Esophagus (tissue), 2 donors: Measurements from ENCODE around the gene UNC45B. TPM values are rescaled to one million over a fixed set of nuclear protein-coding genes. Genes with fewer than 3 reads are reported as not detected.
"Not testable (repeated sequence)": the region's sequence is repeated elsewhere in the genome, so short reads cannot be mapped to it uniquely, and the experiment has no call there.

Experiments
- H3K27ac ChIP-seq, 2 donors: one replicate each; pipeline ENCODE4 v1.5.1; 2013; ENCODE audit warnings: low read depth in 2 of 2, mild to moderate bottlenecking in 2 of 2, inconsistent platforms in 1 of 2, low read length in 1 of 2, moderate library complexity in 1 of 2
- H3K27me3 ChIP-seq, 2 donors: one replicate each; pipeline ENCODE4 v1.6.1; 2013; ENCODE audit warnings: low read length in 2 of 2, control low read depth in 1 of 2, mild to moderate bottlenecking in 1 of 2; ENCODE audit not compliant: insufficient read depth in 2 of 2, control insufficient read depth in 1 of 2
- H3K36me3 ChIP-seq, 2 donors: one replicate each; pipeline ENCODE4 v1.6.1; 2013; ENCODE audit warnings: low read length in 1 of 2; ENCODE audit not compliant: control insufficient read depth in 2 of 2, insufficient read depth in 2 of 2
- H3K4me1 ChIP-seq, 2 donors: one replicate each; pipeline ENCODE4 v1.6.1; 2013; ENCODE audit warnings: low read length in 1 of 2; ENCODE audit not compliant: control insufficient read depth in 2 of 2, insufficient read depth in 2 of 2
- H3K4me3 ChIP-seq, 2 donors: one replicate each; pipeline ENCODE4 v1.5.1; 2013; ENCODE audit warnings: low read length in 2 of 2, mild to moderate bottlenecking in 2 of 2, low read depth in 1 of 2, moderate library complexity in 1 of 2
- H3K9me3 ChIP-seq, 2 donors: one replicate each; pipeline ENCODE4 v1.6.1; 2013; ENCODE audit warnings: mild to moderate bottlenecking in 2 of 2, low read depth in 1 of 2, low read length in 1 of 2, moderate library complexity in 1 of 2; ENCODE audit not compliant: control insufficient read depth in 2 of 2, insufficient read depth in 1 of 2
- WGBS, 2 donors: extraction: QIAGEN DNeasy Blood & Tissue Kit; methylation state at CpG; one replicate each; pipeline ENCODE4 v1.1.7; 2013; 5-methylcytosine and 5-hydroxymethylcytosine counted together
- polyA plus RNA-seq, 2 donors: library from polyadenylated mRNA; stranded (reverse); fragments of 200-250 nt; gene quantifications; one replicate each; pipeline ENCODE4 v1.2.3, GENCODE V29; 2013
- donor health status: healthy with polysubstance abuse.
- donor health status: Bipolar disorder and iron deficiency.

Gene UNC45B
- polyA plus RNA-seq, 2 donors: 0.01 to 0.02 TPM

- no peaks in the 10 kb centered on the region for H3K27me3 ChIP-seq
- no peak overlapping the region for H3K4me3 ChIP-seq
- H3K4me1 ChIP-seq: peaks cover 0 to 4% of the 10 kb centered on the region in 2 donors
- no peaks in the 10 kb centered on the region for H3K9me3 ChIP-seq
- no peaks in the 10 kb centered on the region for H3K36me3 ChIP-seq
- H3K27ac ChIP-seq: peak overlapping the region in 1 of 2 donors; percentile 10
- 78 to 85% methylated on average over 7 to 8 of the region's 8 CpGs for WGBS, 2 donors
Observed at GRCh38 chr17:35176897-35177296, 29.3 kb downstream of the UNC45B start.

GRCh38 chr17:35179379-35179778, 31.8 kb downstream of the UNC45B start:
- H3K4me3 ChIP-seq, H3K9me3 ChIP-seq, H3K4me1 ChIP-seq, H3K27ac ChIP-seq, H3K27me3 ChIP-seq, H3K36me3 ChIP-seq: not testable (repeated sequence)
- WGBS, 2 donors: 90 to 91% methylated on average over 5 of the region's 5 CpGs

- no peaks in the 10 kb centered on the region for H3K4me1 ChIP-seq
Observed at GRCh38 chr17:35183332-35183731, 35.7 kb downstream of the UNC45B start.

GRCh38 chr17:35184274-35184673, 36.7 kb downstream of the UNC45B start:
- WGBS, 2 donors: 37 to 52% methylated on average over 3 of the region's 3 CpGs
- H3K4me1 ChIP-seq: no peaks in the 10 kb centered on the region
- H3K36me3 ChIP-seq: no peaks in the 10 kb centered on the region
- no peak overlapping the region for H3K4me3 ChIP-seq
- no peaks in the 10 kb centered on the region for H3K27me3 ChIP-seq
- H3K27ac ChIP-seq: no peak overlapping the region
- H3K9me3 ChIP-seq: no peaks in the 10 kb centered on the region

More at GRCh38 chr17:35183332-35183731, 35.7 kb downstream of the UNC45B start:
- H3K27me3 ChIP-seq: no peaks in the 10 kb centered on the region
- H3K4me3 ChIP-seq: no peak overlapping the region
- H3K36me3 ChIP-seq: no peaks in the 10 kb centered on the region
- 63 to 66% methylated on average over 6 of the region's 6 CpGs for WGBS, 2 donors
- no peak overlapping the region for H3K27ac ChIP-seq
- no peaks in the 10 kb centered on the region for H3K9me3 ChIP-seq

- H3K27me3 ChIP-seq: no peaks in the 10 kb centered on the region
- no peak overlapping the region for H3K4me3 ChIP-seq
- no peak overlapping the region for H3K27ac ChIP-seq
- no peaks in the 10 kb centered on the region for H3K36me3 ChIP-seq
- H3K9me3 ChIP-seq: no peaks in the 10 kb centered on the region
- H3K4me1 ChIP-seq: no peaks in the 10 kb centered on the region
- WGBS, 2 donors: 40 to 60% methylated on average over 1 of the region's 1 CpG
Observed at GRCh38 chr17:35185849-35186248, 38.2 kb downstream of the UNC45B start.

GRCh38 chr17:35187481-35187880, 39.9 kb downstream of the UNC45B start:
- Histone ChIP-seq H3K9me3 (no peaks in the 10 kb centered on the region), H3K36me3 (no peaks in the 10 kb centered on the region), H3K27ac (no peak overlapping the region), H3K4me3 (no peak overlapping the region), H3K4me1 (no peaks in the 10 kb centered on the region), H3K27me3 (no peaks in the 10 kb centered on the region)
- WGBS, 2 donors: 73 to 78% methylated on average over 2 of the region's 2 CpGs

GRCh38 chr17:35188111-35188510, 40.5 kb downstream of the UNC45B start:
- no peaks in the 10 kb centered on the region for H3K4me1 ChIP-seq
- 31 to 33% methylated on average over 2 of the region's 2 CpGs for WGBS, 2 donors
- H3K36me3 ChIP-seq: no peaks in the 10 kb centered on the region
- H3K4me3 ChIP-seq: no peak overlapping the region
- H3K9me3 ChIP-seq: no peaks in the 10 kb centered on the region
- H3K27ac ChIP-seq: no peak overlapping the region
- H3K27me3 ChIP-seq: no peaks in the 10 kb centered on the region

- H3K36me3 ChIP-seq: no peaks in the 10 kb centered on the region
- H3K4me1 ChIP-seq: no peaks in the 10 kb centered on the region
- H3K27ac ChIP-seq: no peak overlapping the region
- H3K27me3 ChIP-seq: no peaks in the 10 kb centered on the region
- WGBS, 2 donors: 40 to 65% methylated on average over 3 of the region's 3 CpGs
- no peak overlapping the region for H3K4me3 ChIP-seq
- no peaks in the 10 kb centered on the region for H3K9me3 ChIP-seq
Observed at GRCh38 chr17:35189291-35189690, 41.7 kb downstream of the UNC45B start.

- 75 to 82% methylated on average over 11 of the region's 11 CpGs for WGBS, 2 donors
- Histone ChIP-seq H3K36me3 (no peaks in the 10 kb centered on the region), H3K27me3 (no peaks in the 10 kb centered on the region), H3K27ac (no peak overlapping the region), H3K4me1 (no peaks in the 10 kb centered on the region), H3K4me3 (no peak overlapping the region), H3K9me3 (no peaks in the 10 kb centered on the region)
Observed at GRCh38 chr17:35191001-35191695, 43.5 kb downstream of the UNC45B start.

GRCh38 chr17:35192708-35193107, 45.1 kb downstream of the UNC45B start:
- no peak overlapping the region for H3K4me3 ChIP-seq
- no peak overlapping the region for H3K27ac ChIP-seq
- no peaks in the 10 kb centered on the region for H3K27me3 ChIP-seq
- 61 to 71% methylated on average over 8 of the region's 8 CpGs for WGBS, 2 donors
- no peaks in the 10 kb centered on the region for H3K4me1 ChIP-seq
- H3K36me3 ChIP-seq: no peaks in the 10 kb centered on the region
- no peaks in the 10 kb centered on the region for H3K9me3 ChIP-seq
